Melanocyte of skin (primary cell): ENCODE data around the gene C16orf90. TPM values are rescaled to one million over a fixed set of nuclear protein-coding genes. Genes with fewer than 3 reads are reported as not detected.

Experiments
- small RNA-seq, 2 donors: library from RNA; depleted of rRNA; stranded (forward); fragments of <200 nt; gene quantifications; one replicate each; pipeline ENCODE3, GENCODE V24; 2012
- total RNA-seq, 2 donors: library from RNA; depleted of rRNA; stranded (reverse); fragments of >200 nt; gene quantifications; 2 replicates each; pipeline ENCODE4 v1.2.3, GENCODE V29; 2012

Gene C16orf90
- total RNA-seq, result not detected

GRCh38 chr16:3495176-3495575 is at the start of gene C16orf90:
Gene C16orf90, minus strand, starts transcription at chr16:3495489. Its CDS starts 68 bp downstream, at chr16:3495421.

Small RNA genes within 50 kb of the gene (small RNA-seq; reads per million reads assigned to genes)
- gene MIR6126, result 0 reads per million in 2 donors

Other genes with a start within 250 kb of the C16orf90 start
- under 1 TPM; 0.33 to 0.34 TPM for gene MEFV, start 238.9 kb downstream of the C16orf90 start, total RNA-seq
- gene ZNF263, start 212.0 kb downstream of the C16orf90 start, total RNA-seq, result 10 to 100 TPM; 33.3 to 41.6 TPM
- gene TIGD7, start 190.1 kb downstream of the C16orf90 start, total RNA-seq, result 1 to 10 TPM; 2.0 to 3.8 TPM
- gene ZNF75A, start 190.0 kb downstream of the C16orf90 start, total RNA-seq, result 10 to 100 TPM; 22.4 to 23.3 TPM
- not detected for gene OR2C1, start 139.6 kb downstream of the C16orf90 start, total RNA-seq
- gene ZSCAN32, start 94.5 kb downstream of the C16orf90 start, total RNA-seq, result 10 to 100 TPM; 10.3 to 12.0 TPM
- 10 to 100 TPM; 11.3 to 14.8 TPM for gene ZNF174, start 94.3 kb downstream of the C16orf90 start, total RNA-seq
- gene ZNF597, start 52.0 kb downstream of the C16orf90 start, total RNA-seq, result 1 to 10 TPM; 2.1 to 2.7 TPM
- 10 to 100 TPM; 18.9 to 23.0 TPM for gene NAA60, start 51.8 kb downstream of the C16orf90 start, total RNA-seq
- gene CLUAP1, start 5.5 kb upstream of the C16orf90 start, total RNA-seq, result 10 to 100 TPM; 12.7 to 13.4 TPM
- gene NLRC3, start 81.9 kb upstream of the C16orf90 start, total RNA-seq, result under 1 TPM; under 0.01 TPM
- gene SLX4, start 116.1 kb upstream of the C16orf90 start, total RNA-seq, result 1 to 10 TPM; 4.8 to 8.0 TPM
- 1 to 10 TPM; 8.3 to 10.0 TPM for gene DNASE1, start 159.2 kb upstream of the C16orf90 start, total RNA-seq
- gene TRAP1, start 222.0 kb upstream of the C16orf90 start, total RNA-seq, result 10 to 100 TPM; 59.5 to 85.9 TPM